OCI-LY1 (cell line): ENCODE data around the gene KICS2.

Experiments
- CTCF ChIP-seq: fragments of 200-600 bp; sonication (generic), shearing (Covaris generic); IDR thresholded peaks from 2 replicates; pipeline ENCODE4 v1.5.1; 2017; ENCODE audit warnings: mild to moderate bottlenecking, antibody characterized with exemption, low read length, moderate library complexity, mixed read lengths
- EZH2 ChIP-seq: fragments of 200-600 bp; sonication (generic), shearing (Covaris generic); IDR thresholded peaks from 2 replicates; pipeline ENCODE4 v1.8.0; 2017; ENCODE audit warnings: borderline replicate concordance, mixed run types, mild to moderate bottlenecking, antibody characterized with exemption, low read length, moderate library complexity, mixed read lengths

- TF ChIP-seq CTCF (no peak), EZH2 (no peak)
Measured at GRCh38 chr12:64175254-64175945, 46.7 kb downstream of the KICS2 start.
